ENCODE data around the gene SORBS2. TPM values are rescaled to one million over a fixed set of nuclear protein-coding genes. Genes with fewer than 3 reads are reported as not detected.
"Not testable (repeated sequence)": the region's sequence is repeated elsewhere in the genome, so short reads cannot be mapped to it uniquely, and the experiment has no call there.

Gene SORBS2, protein sequence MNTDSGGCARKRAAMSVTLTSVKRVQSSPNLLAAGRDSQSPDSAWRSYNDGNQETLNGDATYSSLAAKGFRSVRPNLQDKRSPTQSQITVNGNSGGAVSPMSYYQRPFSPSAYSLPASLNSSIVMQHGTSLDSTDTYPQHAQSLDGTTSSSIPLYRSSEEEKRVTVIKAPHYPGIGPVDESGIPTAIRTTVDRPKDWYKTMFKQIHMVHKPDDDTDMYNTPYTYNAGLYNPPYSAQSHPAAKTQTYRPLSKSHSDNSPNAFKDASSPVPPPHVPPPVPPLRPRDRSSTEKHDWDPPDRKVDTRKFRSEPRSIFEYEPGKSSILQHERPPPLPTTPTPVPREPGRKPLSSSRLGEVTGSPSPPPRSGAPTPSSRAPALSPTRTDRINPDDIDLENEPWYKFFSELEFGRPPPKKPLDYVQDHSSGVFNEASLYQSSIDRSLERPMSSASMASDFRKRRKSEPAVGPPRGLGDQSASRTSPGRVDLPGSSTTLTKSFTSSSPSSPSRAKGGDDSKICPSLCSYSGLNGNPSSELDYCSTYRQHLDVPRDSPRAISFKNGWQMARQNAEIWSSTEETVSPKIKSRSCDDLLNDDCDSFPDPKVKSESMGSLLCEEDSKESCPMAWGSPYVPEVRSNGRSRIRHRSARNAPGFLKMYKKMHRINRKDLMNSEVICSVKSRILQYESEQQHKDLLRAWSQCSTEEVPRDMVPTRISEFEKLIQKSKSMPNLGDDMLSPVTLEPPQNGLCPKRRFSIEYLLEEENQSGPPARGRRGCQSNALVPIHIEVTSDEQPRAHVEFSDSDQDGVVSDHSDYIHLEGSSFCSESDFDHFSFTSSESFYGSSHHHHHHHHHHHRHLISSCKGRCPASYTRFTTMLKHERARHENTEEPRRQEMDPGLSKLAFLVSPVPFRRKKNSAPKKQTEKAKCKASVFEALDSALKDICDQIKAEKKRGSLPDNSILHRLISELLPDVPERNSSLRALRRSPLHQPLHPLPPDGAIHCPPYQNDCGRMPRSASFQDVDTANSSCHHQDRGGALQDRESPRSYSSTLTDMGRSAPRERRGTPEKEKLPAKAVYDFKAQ (N-terminal part only)
- 10 to 100 TPM; 15.0 to 78.5 (median 18.7) TPM for polyA plus RNA-seq

DNA sequence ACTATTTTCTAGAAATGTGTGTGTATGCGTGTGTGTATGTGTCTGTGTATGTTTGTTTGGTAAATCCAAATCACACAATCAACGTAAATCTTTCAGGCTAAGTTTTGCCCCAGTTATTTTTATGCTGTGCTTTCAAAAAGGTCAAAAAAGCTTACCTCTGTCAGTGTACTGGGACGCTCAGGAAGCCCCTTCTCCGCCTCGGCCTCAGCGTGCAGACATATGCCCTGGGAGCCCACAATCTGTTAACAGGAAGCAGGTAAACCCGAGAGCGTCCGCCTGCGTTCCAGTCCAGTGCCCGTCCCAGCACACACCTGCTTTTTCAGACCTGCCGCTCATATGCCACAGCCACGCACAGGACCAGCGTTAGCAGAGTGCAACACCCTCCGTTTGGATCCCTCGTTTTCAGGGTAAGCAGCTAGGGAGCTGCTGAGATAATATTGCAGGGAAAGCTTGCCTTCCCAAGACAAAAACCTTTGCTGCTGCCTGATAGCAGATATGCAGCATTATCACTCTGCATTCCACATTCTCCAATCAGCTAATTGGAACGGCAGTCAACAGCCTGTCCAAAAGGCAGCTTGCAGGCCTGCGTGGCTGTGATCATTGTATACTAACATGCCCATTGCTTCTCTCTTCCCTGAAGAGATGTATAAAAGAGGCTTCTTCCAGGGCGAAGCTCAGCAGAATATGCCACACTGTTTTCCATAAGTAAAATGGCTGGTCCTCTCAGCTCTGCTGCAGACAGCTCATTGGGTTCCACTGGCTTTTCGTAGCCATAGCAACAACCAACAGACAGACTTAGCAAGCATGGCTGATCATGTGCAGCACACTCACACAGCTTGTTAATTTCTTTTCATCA, at the start of gene SORBS2:
Gene SORBS2, minus strand, starts transcription at position 686 of the 856 bp plus-strand sequence. CDS start 121,623 bp downstream, outside the sequence.
- no peak within 1 kb of the TSS for H3K27ac ChIP-seq (ENCODE audit: low read depth, low read length)
- WGBS, 3 donors, result 9 to 45% (median 42%) methylated on average over 20 of the region's 20 CpGs

DNA sequence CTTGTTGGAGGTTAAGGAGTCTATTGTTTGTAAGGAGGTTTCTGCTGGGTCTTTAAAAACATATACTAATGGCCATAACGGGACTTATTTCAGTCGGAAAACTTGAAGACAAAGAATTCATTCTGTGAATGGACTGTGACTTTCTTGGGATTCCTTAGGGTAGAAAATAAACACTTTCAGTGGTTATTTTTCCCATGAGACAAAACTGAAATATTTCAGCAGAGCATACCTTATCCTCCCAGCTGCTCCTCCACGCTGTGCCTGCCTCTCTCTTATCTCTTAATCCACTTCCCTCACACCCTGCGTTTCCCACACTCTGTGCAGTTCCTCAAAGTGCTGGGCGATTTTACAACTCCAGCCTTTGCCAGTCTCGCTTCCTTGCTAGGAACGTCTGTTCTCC, 47.1 kb upstream of the SORBS2 start:
- WGBS, 3 donors, result 11 to 31% (median 21%) methylated on average over 7 of the region's 7 CpGs
- no peak overlapping the region for H3K27ac ChIP-seq (ENCODE audit: low read depth, low read length)

DNA sequence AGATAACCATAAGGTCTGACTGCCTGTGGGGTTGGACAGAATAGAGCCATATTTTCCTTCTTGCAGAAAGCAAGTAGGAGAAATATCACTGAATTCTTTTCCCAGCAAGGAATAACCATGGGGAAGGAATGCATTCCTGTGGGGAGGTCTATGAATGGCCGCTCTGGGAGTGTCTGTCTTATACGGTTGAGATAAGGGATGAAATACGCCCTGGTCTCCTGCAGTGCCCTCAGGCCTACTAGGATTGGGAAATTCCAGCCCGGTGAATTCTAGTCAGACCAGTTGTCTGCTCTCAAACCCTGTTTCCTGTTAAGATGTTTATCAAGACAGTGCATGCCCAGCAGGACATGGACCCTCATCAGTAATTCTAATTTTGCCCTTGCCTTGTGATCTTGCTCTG, 45.6 kb upstream of the SORBS2 start:
- H3K27ac ChIP-seq (ENCODE audit: low read depth, low read length), result not testable (repeated sequence)
- WGBS, 3 donors, result 66 to 96% (median 70%) methylated on average over 3 to 4 of the region's 4 CpGs

DNA sequence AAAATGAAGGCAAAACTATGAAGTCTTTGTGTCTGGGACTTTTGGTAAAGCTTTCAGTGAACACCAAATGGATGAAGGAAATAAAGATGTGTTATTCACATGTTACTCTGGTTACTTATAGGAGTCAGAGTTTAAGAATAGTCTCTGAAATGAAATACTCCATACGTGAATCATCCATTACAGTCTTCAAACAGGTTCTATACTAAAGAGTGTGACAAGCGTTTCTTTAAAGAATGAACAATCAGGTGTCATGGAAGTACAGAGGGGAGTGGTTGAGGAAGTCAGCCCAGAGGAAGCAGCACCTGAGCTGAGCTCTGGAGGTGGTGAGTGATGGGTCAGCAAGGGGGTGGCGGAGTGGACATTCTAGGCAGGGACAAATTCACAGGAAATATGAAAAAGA, 41.8 kb upstream of the SORBS2 start:
- H3K27ac ChIP-seq (ENCODE audit: low read depth, low read length), result no peak overlapping the region
- WGBS, 3 donors, result 86 to 93% (median 87%) methylated on average over 3 of the region's 3 CpGs

DNA sequence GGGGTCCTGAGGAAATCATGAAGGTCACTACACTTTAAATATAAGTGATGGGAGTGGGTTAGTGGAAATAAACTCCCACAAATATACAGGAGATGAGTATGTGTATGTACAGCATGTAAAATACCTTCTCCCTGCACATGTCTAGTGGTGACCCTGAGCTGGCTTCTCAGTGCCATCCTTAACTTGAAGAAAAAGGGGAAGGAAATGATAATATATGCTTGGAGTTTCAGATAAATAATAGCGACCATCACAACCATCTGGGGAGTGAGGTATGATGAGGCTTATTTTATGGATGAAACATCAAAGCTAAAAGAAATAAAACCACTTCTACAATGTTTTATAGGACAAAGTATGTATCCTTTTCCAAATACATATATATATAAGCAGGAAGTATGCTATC, 41.0 kb upstream of the SORBS2 start:
- 38 to 69% (median 43%) methylated on average over 1 of the region's 1 CpG for WGBS, 3 donors

DNA sequence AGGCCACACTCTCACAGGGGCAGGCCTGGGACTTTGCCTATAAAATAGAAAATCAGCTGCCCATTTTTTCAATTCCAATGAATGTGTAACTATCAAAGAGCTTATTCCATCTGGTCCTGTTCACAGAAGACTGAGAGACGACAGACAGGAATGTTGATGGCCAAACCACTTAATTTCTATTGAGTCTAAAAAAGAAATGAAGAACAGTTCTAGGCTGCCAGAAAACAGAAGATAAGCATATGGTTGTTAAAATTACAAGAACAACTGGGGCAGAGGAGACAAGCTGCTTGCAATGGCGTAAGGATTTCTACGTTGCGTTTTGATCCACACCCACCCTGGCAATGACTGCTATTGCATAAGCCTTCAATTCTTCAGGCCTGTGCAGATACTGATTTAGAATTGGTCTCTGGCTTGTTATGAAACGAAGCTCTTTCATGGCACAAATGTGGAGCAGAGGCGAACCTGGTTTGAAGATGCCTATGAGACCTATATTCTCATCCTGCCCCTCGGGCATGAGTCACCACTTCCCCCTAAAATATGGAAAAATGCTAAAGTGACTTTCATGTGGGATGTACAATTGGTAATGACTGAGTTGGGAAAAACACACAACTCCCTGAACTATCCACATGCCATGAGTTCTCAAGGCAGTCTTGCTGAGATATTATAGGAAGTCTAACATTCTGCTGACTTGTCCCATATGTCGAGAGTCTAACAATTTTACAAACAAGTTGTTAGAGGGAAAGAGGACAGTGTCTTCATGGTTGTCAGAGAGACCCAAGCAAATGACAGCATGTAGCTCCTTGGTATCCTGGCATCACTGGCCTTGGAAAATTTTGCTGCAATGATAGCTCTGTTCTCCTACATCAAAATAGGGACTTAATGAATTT, 37.9 kb upstream of the SORBS2 start:
- no peak overlapping the region for H3K27ac ChIP-seq (ENCODE audit: low read depth, low read length)
- WGBS, 3 donors, result 58 to 75% (median 70%) methylated on average over 8 of the region's 8 CpGs

More for the DNA sequence above, 41.0 kb upstream of the SORBS2 start:
- no peak overlapping the region for H3K27ac ChIP-seq (ENCODE audit: low read depth, low read length)

DNA sequence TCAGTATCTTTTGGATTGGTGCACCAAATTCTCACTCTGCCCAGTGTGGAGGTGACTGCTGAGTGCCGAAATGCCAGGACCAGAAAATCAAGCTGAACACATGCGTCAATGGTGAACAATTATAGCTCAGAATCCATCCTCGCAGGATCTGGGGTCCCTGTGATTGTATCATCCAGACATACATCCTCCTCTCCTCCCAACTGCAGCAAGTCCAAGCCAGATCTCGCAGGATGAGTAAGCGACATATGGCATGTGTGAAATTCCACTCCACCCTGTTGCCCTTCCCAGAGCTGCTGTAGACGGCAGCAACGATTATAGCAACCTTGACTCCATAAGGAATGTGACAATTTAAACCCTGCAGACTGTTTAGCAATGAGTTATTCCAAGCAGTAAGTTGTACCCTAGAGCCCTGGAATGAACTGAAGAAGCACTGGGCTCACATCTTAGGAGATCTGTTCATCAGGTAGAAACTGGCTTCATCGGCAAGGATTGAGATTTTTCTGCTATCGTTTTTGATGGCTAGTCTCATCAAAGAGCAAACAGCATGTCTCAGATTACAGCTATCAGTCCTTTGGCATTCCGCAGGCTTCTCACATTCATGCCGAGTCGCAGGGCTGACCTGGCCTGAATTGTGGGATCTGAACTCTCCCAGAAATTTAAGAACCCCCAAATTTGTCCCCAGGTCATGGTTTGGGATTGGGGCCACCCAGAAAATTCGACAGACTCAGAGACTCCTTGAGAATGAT, 35.5 kb upstream of the SORBS2 start:
- no peak overlapping the region for H3K27ac ChIP-seq (ENCODE audit: low read depth, low read length)
- 53 to 75% (median 72%) methylated on average over 13 of the region's 13 CpGs for WGBS, 3 donors

DNA sequence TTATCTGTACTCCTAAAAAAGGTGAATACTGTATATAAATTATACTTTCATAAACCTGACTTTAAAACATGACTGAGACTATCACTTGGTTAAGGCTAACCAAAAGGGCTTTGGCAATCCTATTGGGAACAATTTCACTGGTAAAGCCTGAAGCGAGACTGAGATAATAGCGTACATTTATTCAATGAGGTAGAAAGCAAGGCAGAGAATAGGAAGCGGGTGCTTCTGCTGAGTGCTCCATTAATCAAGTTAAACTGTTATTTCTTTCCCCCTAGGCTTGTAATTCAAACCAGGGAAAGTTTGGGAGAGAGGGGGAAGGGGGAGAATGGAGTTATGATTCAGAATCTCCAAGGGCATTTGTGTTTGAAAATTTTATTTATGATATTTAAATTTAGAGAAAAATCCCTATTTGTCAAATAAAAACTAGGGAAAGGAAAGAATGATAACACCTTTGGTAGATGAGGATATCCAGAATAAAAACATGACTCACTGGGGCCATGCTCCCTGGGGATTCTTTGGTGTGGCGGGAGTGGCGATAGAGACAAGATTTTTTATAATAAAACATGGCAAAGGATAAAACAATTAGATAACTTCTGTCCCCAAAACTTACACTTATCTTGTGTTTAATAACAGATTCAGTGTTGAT, 34.6 kb upstream of the SORBS2 start:
- 82 to 89% (median 84%) methylated on average over 5 of the region's 5 CpGs for WGBS, 3 donors
- no peak overlapping the region for H3K27ac ChIP-seq (ENCODE audit: low read depth, low read length)

DNA sequence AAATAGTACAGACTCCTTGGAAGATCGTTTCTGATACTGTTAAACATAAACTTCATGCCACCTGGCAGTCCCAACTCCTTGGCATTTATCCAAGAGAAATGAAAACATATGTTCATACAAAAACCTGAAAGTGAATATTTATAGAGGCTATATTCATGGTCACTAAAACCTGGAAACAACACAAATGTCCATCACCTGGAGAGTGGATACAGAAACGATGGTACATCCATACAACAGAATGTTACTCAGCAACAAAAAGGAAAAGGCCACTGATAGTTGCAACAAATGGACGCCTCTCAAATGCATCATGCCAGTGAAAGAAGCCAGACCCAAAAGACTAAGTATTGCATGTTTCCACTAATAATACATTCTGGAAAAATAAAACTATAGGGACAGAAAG, 34.0 kb upstream of the SORBS2 start:
- 58 to 90% (median 86%) methylated on average over 3 of the region's 3 CpGs for WGBS, 3 donors
- H3K27ac ChIP-seq (ENCODE audit: low read depth, low read length), result no peak overlapping the region

DNA sequence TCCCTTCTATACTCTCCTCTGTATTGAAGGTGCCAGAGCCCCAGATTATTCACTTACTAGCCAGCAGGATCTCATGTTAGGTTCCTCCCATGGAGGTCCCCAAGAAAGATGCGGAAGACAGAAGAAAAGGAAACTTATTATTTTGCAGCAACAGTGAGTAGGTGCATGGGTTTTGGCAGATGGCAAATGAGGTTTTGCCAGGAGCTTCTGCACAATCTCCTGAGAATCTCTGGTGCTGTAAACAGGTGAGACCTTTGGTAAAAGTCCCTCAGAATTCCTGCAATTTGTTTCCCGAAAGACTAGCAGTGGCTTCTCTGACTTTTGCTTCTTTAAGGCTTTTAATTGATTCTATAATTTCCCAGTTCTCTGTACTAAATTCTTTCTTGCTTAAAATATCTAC, 29.5 kb upstream of the SORBS2 start:
- H3K27ac ChIP-seq (ENCODE audit: low read depth, low read length), result no peak overlapping the region
- 55 to 97% (median 96%) methylated on average over 2 of the region's 2 CpGs for WGBS, 3 donors

DNA sequence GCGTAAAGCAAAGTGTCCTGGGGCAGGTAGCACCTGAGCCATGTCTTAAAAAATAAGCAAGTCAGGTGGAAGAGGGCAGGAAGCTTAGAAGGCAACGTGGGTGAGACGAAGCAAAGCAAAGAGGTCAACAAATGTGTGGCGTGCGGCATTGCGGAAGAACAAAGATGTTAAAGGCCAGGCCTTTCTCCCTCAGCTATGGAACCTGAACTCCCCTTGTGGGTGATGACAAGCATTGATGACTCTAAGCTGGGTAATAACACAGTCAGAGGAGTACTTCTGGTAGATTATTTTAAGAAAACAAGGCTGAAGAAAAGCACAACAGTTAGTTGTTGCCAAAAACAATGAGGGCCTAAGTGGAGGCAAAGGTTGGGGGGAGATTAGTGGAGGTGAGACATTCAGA, 29.0 kb upstream of the SORBS2 start:
- 74 to 93% (median 93%) methylated on average over 6 of the region's 6 CpGs for WGBS, 3 donors
- H3K27ac ChIP-seq (ENCODE audit: low read depth, low read length), result no peak overlapping the region

DNA sequence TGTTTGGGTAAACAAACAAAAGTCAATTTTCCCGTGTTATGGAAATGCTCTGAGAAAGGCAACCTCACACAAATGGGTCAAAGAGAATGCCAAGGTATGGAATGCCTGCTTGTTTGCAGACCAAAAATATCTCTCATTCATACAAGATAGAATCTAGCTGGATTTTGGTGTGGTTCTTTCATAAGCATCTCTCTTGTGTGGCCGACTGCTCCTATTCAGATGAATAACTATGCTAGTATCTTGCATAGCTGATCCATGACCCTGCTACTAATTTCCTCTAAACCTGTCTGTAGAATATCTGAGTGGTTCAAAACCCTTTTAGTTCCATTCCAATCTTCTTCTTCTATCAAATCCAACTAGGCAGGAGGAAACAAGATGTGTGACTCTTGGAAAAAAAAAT, 28.2 kb upstream of the SORBS2 start:
- no peak overlapping the region for H3K27ac ChIP-seq (ENCODE audit: low read depth, low read length)
- 51 to 90% (median 66%) methylated on average over 2 of the region's 2 CpGs for WGBS, 3 donors

DNA sequence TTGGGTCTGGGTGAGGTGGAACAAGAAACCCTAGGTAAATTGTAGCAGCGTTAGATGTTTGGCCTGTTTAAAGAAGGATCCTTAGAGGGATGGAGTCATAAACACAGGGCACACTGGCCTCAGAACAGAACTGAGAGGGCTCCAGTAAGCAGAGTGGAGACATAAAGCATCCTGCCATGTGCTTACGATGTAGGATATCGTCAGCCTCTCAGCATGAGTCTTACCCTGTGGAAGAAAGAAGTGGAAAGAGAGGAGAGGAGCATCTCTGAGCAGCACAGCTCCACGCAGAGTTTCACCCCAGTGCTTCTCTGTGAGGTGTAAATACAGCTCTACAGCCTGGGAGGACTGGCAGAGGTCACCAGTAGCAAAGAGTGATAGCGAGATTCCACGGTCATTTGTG, 27.8 kb upstream of the SORBS2 start:
- 61 to 85% (median 80%) methylated on average over 6 of the region's 6 CpGs for WGBS, 3 donors

DNA sequence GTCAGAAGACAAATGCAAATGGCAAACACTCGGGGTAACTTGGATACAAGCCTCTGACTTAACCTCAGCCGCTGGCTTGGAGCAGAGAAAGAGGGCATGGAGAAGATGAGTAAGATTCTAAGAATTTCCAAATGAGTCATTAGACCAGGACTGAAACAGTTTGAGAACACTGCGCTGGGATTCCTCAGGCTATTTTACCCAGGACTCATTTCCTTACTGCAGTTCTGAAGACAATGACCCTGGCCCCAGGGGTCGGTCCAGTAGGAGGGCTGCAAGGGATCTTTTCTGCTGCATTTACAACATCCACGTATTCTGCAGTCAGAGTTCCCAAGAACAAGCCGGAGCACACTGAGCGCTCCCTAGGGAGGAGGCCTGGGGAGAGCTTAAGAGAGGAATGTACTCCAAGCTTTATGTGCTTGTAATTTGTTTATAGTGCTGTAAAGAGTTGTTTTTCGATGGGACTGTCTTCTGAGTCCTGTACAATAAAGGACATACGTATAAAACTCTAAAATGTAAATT, 27.3 kb upstream of the SORBS2 start:
- WGBS, 3 donors, result 35 to 73% (median 50%) methylated on average over 9 of the region's 9 CpGs
- H3K27ac ChIP-seq (ENCODE audit: low read depth, low read length), result no peak overlapping the region

More for the DNA sequence above, 27.8 kb upstream of the SORBS2 start:
- no peak overlapping the region for H3K27ac ChIP-seq (ENCODE audit: low read depth, low read length)

DNA sequence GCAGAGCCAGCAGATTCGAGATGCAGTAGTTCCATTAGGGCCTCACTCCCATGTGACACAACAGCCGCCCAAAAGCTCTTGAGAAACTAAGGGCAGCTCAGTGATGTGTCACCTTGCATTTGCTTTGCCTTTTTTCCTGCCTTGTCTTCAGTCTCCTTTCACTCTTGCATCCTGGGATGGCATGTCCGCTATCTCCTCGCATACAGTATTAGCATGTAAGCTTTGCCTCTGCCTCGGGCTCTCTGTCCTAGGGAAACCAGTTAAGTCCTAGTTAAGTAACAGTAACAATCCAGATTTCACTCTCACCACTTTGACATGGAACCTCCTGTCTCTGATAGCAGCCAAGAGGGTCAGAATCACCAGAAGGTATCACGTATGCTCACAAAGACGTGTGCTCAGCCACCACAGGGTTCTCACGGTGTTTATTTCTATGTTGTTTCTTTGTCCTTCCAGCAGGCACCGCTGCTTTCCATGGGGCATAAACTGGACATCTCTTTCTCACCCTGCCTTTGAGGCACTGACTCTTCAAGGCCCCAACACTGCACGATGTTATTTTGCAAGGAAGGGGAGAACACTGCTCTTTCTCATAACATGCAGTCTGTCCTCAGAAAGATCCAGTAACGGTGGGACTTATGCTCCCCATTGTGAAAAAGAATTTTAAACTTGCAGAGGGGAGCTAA, 26.7 kb upstream of the SORBS2 start:
- H3K27ac ChIP-seq (ENCODE audit: low read depth, low read length), result no peak overlapping the region
- WGBS, 3 donors, result 81 to 84% (median 82%) methylated on average over 11 of the region's 11 CpGs
